Measurements from ENCODE around the gene ADGRF1. TPM values are rescaled to one million over a fixed set of nuclear protein-coding genes. Genes with fewer than 3 reads are reported as not detected.
"Not testable (repeated sequence)": the region's sequence is repeated elsewhere in the genome, so short reads cannot be mapped to it uniquely, and the experiment has no call there.

Gene ADGRF1
- total RNA-seq, 2 donors from 2014 or later = not detected

DNA sequence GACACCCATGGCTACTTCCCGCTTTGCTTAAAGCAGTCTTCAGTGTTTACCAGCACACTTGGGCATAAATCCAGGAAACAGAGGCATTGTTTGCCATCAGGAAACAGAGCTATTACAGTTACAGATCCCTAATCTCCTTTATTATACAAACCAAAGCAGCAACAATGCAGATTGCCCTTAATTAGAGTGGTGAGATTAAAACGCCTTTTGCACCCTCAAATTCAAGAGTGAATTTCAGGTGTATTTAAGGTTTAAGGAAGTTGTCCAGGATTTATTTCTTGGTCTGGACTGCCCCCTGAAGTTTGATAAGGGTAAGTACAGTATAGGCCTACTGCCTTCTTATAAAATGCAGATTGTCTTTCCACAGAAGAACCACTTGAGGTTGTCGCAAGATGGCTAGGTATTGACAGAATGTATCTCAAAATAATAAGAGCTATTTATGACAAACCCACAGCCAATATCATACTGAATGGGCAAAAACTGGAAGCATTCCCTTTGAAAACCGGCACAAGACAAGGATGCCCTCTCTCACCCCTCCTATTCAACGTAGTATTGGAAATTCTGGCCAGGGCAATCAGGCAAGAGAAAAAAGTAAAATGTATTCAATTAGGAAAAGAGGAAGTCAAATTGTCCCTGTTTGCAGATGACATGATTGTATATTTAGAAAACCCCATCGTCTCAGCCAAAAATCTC lies 51.2 kb downstream of the ADGRF1 start:
- not testable (repeated sequence) for ATAC-seq (replicated peaks)

GRCh38 chr6:46990031-46990644 lies 52.0 kb downstream of the ADGRF1 start:
- H3K4me1 Mint-ChIP-seq = no peaks in the 10 kb centered on the region
- H3K27me3 Mint-ChIP-seq = peaks cover 24% of the 10 kb centered on the region
- no peak overlapping the region for H3K27ac Mint-ChIP-seq
- no peaks in the 10 kb centered on the region for H3K9me3 Mint-ChIP-seq
- no peaks in the 10 kb centered on the region for H3K36me3 Mint-ChIP-seq (ENCODE audit: low read depth)
- ATAC-seq (replicated peaks) = no peak
- no peak overlapping the region for H3K4me3 Mint-ChIP-seq

More for the DNA sequence above, 51.2 kb downstream of the ADGRF1 start:
- peaks cover 24% of the 10 kb centered on the region for H3K27me3 Mint-ChIP-seq
- H3K4me3 Mint-ChIP-seq; H3K36me3 Mint-ChIP-seq (ENCODE audit: low read depth); H3K9me3 Mint-ChIP-seq; H3K4me1 Mint-ChIP-seq; H3K27ac Mint-ChIP-seq: not testable (repeated sequence)

DNA sequence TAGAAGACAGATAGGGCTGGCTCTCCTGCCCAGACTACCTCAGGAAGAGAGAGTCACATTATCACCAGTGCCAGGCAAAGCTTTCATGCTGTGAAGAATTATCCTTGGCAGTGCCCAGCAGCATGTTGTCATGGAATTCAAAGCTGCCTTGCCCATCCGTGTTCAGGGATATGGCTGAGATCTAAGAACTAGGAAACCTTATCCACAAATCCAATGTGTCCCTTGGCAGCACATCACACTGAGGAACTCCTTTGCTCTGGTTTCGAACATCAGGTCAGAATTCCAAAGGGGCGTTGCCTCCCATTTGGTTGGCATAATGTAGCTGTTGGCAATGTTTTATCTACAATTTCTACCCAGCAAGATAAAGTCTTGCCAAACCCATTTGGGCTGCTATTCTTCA lies 52.7 kb downstream of the ADGRF1 start:
- no peak for ATAC-seq (replicated peaks)
- Mint-ChIP-seq H3K9me3 (no peaks in the 10 kb centered on the region), H3K27me3 (peaks cover 21% of the 10 kb centered on the region), H3K27ac (no peak overlapping the region), H3K36me3 (ENCODE audit: low read depth) (no peaks in the 10 kb centered on the region), H3K4me1 (no peaks in the 10 kb centered on the region), H3K4me3 (no peak overlapping the region)

- H3K27me3 Mint-ChIP-seq = peaks cover 9% of the 10 kb centered on the region
- ATAC-seq (replicated peaks) = no peak
- no peaks in the 10 kb centered on the region for H3K4me1 Mint-ChIP-seq
- H3K9me3 Mint-ChIP-seq = no peaks in the 10 kb centered on the region
- H3K27ac Mint-ChIP-seq = no peak overlapping the region
- no peaks in the 10 kb centered on the region for H3K36me3 Mint-ChIP-seq (ENCODE audit: low read depth)
- no peak overlapping the region for H3K4me3 Mint-ChIP-seq
Observed at GRCh38 chr6:46985943-46986342, 56.2 kb downstream of the ADGRF1 start.

GRCh38 chr6:46983007-46983411 lies 59.1 kb downstream of the ADGRF1 start:
- Mint-ChIP-seq H3K36me3 (ENCODE audit: low read depth) (no peaks in the 10 kb centered on the region), H3K4me3 (no peak overlapping the region), H3K4me1 (no peaks in the 10 kb centered on the region), H3K27me3 (no peaks in the 10 kb centered on the region), H3K27ac (no peak overlapping the region), H3K9me3 (no peaks in the 10 kb centered on the region)
- ATAC-seq (replicated peaks) = no peak

DNA sequence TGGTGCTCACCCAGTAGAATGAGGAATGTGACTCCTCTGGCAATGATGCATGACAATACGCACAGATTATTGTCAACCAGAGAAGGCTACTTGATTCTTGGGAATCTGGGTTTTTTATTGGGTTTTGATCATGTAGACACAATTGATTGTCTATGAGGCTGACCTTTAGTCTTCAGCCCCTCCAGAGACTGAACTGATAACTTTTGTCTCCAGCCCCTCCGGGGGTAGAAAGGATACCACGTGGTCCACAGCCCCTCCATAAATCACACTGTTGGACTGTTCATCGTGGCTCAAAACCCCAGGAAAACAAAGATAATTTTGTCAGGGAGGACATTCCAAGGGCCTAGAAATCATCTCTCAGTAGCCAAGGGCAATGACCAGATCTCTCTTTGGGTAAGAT lies 62.9 kb downstream of the ADGRF1 start:
- H3K9me3 Mint-ChIP-seq = no peaks in the 10 kb centered on the region
- H3K4me3 Mint-ChIP-seq = no peak overlapping the region
- no peaks in the 10 kb centered on the region for H3K4me1 Mint-ChIP-seq
- H3K27ac Mint-ChIP-seq = no peak overlapping the region
- no peak for ATAC-seq (replicated peaks)
- no peaks in the 10 kb centered on the region for H3K36me3 Mint-ChIP-seq (ENCODE audit: low read depth)
- H3K27me3 Mint-ChIP-seq = no peaks in the 10 kb centered on the region

DNA sequence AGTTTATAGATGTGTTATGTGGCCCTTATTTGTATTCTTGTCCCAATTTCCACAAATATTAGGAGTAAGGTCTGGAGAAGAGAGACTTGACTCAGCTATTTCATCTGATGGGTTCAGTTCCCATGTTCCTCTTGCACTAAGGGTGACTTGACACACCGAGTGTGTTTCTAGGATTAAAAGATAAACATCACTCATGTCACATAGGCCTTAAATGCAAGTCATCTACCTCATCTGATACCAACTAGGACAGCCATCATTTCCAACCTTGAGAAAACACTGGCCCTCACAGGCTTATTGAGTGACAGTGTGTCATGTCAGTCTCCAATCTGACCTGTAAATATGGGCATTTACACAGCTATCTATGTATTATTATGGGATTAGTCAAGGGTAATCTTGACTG lies 67.3 kb downstream of the ADGRF1 start:
- Mint-ChIP-seq H3K36me3 (ENCODE audit: low read depth) (no peaks in the 10 kb centered on the region), H3K27me3 (peaks cover 13% of the 10 kb centered on the region), H3K4me3 (no peak overlapping the region), H3K27ac (no peak overlapping the region), H3K4me1 (no peaks in the 10 kb centered on the region), H3K9me3 (no peaks in the 10 kb centered on the region)
- no peak for ATAC-seq (replicated peaks)

DNA sequence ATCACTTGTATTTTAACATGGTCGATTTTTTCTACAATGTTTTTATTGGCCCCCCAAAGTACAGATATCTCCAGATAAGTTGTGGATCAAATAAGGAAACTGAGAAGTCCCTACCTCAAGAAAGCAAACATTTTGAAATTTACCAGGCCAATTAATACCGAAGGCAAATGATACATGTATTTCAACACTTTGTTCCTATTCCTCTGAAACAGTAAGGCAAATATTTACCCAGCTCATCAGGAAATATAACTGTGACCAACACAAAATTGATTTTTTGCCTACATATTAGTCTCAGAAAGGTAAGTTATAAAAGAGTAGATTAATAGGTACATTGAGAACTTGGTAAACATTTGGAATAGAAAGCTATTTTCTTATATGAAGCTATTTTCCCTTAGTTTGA lies 69.1 kb downstream of the ADGRF1 start:
- Mint-ChIP-seq H3K4me1 (no peaks in the 10 kb centered on the region), H3K27me3 (peaks cover 13% of the 10 kb centered on the region), H3K4me3 (no peak overlapping the region), H3K27ac (no peak overlapping the region), H3K9me3 (no peaks in the 10 kb centered on the region), H3K36me3 (ENCODE audit: low read depth) (no peaks in the 10 kb centered on the region)
- ATAC-seq (replicated peaks) = no peak

GRCh38 chr6:46972531-46972930 lies 69.6 kb downstream of the ADGRF1 start:
- H3K27ac Mint-ChIP-seq = no peak overlapping the region

DNA sequence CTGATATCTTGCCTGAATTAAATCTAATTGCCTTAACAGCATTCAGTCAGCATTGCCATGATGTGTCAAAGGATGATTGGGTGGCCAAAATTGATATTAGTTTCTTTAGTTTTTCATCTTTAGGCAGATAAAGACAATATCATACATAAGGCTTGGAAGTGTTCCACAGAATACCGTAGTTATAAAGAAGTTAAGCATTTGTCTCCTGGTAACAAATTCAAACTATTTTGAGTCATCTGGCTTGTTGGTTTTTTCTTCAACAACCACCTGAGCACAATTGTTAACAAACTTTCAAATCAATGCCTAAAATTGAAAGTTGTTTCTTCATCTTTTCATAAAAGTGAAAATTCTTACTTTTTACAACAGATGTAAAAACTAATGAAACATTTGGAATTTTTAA lies 72.9 kb downstream of the ADGRF1 start:
- H3K4me1 Mint-ChIP-seq = no peaks in the 10 kb centered on the region
- H3K27me3 Mint-ChIP-seq = peaks cover 18% of the 10 kb centered on the region
- H3K9me3 Mint-ChIP-seq = no peaks in the 10 kb centered on the region
- no peak overlapping the region for H3K4me3 Mint-ChIP-seq
- no peak overlapping the region for H3K27ac Mint-ChIP-seq
- no peaks in the 10 kb centered on the region for H3K36me3 Mint-ChIP-seq (ENCODE audit: low read depth)
- no peak for ATAC-seq (replicated peaks)

More at GRCh38 chr6:46972531-46972930, 69.6 kb downstream of the ADGRF1 start:
- H3K9me3 Mint-ChIP-seq = no peaks in the 10 kb centered on the region
- peaks cover 13% of the 10 kb centered on the region for H3K27me3 Mint-ChIP-seq
- ATAC-seq (replicated peaks) = no peak
- H3K4me1 Mint-ChIP-seq = no peaks in the 10 kb centered on the region
- H3K36me3 Mint-ChIP-seq (ENCODE audit: low read depth) = no peaks in the 10 kb centered on the region
- H3K4me3 Mint-ChIP-seq = no peak overlapping the region

DNA sequence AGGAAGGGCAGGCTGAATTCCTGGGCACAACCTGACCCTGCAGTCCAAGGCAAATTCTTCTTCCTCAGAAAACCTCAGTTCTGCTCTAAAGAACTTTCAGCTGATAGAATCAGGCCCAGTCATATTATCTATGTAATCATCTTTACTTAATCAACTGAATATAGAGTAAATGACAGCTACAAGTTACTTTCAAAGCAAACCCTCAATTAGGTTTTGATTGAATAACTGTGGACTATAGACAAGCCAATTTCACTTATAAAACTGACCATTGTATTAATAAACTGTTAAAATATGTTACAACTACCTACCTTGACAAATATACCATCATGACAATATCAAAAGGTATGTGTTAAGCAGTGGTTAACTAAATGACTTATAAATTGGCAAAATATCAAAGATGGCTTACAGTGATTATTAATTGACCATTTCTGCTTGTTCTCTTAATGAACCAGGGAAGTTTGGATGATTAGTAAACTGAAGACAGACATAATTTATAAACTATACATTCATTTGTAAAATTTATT lies 74.2 kb downstream of the ADGRF1 start:
- peaks cover 18% of the 10 kb centered on the region for H3K27me3 Mint-ChIP-seq
- no peaks in the 10 kb centered on the region for H3K9me3 Mint-ChIP-seq
- no peak overlapping the region for H3K4me3 Mint-ChIP-seq
- H3K4me1 Mint-ChIP-seq = no peaks in the 10 kb centered on the region
- no peak overlapping the region for H3K27ac Mint-ChIP-seq
- no peaks in the 10 kb centered on the region for H3K36me3 Mint-ChIP-seq (ENCODE audit: low read depth)
- ATAC-seq (replicated peaks) = no peak

GRCh38 chr6:46964716-46965519 lies 77.2 kb downstream of the ADGRF1 start:
- Mint-ChIP-seq H3K27me3 (peaks cover 4% of the 10 kb centered on the region), H3K4me3 (no peak overlapping the region), H3K9me3 (no peaks in the 10 kb centered on the region), H3K36me3 (ENCODE audit: low read depth) (no peaks in the 10 kb centered on the region), H3K27ac (no peak overlapping the region), H3K4me1 (no peaks in the 10 kb centered on the region)
- no peak for ATAC-seq (replicated peaks)

DNA sequence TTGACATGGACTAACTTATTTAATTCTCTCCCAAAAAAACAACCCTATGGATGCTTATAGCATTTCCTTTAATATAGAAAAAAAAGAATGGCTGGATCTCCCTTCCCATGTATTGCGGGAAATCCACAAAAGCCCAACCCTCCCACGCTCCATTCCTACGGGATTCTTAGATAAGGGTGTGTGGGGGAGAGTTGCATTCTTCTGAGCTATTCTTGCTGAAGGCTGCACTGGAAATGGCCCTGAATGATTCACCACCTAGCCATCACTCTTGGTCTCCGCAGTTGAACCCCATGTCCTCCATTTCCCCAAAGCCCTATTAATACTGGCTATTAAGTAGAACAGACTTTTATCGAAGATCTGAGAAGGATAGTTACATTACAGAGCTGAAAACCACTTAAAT lies 78.5 kb downstream of the ADGRF1 start:
- Mint-ChIP-seq H3K36me3 (ENCODE audit: low read depth) (no peaks in the 10 kb centered on the region), H3K27me3 (peaks cover 10% of the 10 kb centered on the region), H3K27ac (no peak overlapping the region), H3K4me1 (no peaks in the 10 kb centered on the region), H3K4me3 (no peak overlapping the region), H3K9me3 (no peaks in the 10 kb centered on the region)
- no peak for ATAC-seq (replicated peaks)

DNA sequence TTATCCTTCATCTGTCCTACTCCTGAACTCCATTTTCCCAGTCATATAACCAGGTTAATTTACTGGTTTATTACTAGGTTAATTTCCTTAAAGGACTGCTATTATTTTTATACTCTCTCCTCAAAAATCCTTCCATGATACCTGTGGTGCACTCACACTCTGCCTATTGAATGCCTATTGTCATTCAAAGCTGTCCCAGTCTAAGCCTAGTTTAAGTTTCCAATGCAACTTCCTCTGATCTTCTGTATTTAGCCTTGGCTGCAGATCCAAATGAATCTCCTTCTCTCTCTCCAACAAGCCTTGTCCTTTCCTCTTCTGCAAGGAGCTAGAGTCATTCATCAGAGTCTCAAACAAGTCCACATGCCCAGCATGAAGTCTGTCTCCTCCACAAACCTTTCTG lies 79.1 kb downstream of the ADGRF1 start:
- no peaks in the 10 kb centered on the region for H3K4me1 Mint-ChIP-seq
- no peak overlapping the region for H3K27ac Mint-ChIP-seq
- peaks cover 10% of the 10 kb centered on the region for H3K27me3 Mint-ChIP-seq
- no peak overlapping the region for H3K4me3 Mint-ChIP-seq
- H3K36me3 Mint-ChIP-seq (ENCODE audit: low read depth) = no peaks in the 10 kb centered on the region
- no peak for ATAC-seq (replicated peaks)
- H3K9me3 Mint-ChIP-seq = no peaks in the 10 kb centered on the region

- Mint-ChIP-seq H3K4me3 (no peak overlapping the region), H3K36me3 (ENCODE audit: low read depth) (no peaks in the 10 kb centered on the region), H3K4me1 (no peaks in the 10 kb centered on the region), H3K9me3 (no peaks in the 10 kb centered on the region), H3K27ac (no peak overlapping the region), H3K27me3 (peaks cover 9% of the 10 kb centered on the region)
- ATAC-seq (replicated peaks) = no peak
Observed at GRCh38 chr6:46961711-46962110, 80.4 kb downstream of the ADGRF1 start.

All from activated T-helper 17 cell treated with anti-CD3 and anti-CD28 coated beads, Interleukin-2, amount 50 U/mL, for 72 hours (primary cell).